Activated naive CD4-positive, alpha-beta T cell treated with anti-CD3 and anti-CD28 coated beads for 36 hours (primary cell): ENCODE measurements around the gene LGALS3BP. TPM values are rescaled to one million over a fixed set of nuclear protein-coding genes. Genes with fewer than 3 reads are reported as not detected.
"Not testable (repeated sequence)": the region's sequence is repeated elsewhere in the genome, so short reads cannot be mapped to it uniquely, and the experiment has no call there.

Experiments used
- CTCF ChIA-PET: fragments of 350-600 bp; sonication (Branson Sonifier 250); formaldehyde crosslinking; loops from one replicate; lab custom pipeline; 2021; ENCODE audit warnings: antibody characterized with exemption; lab: Charles Lee
- DNase-seq: peaks from one replicate; pipeline ENCODE4 v3.0.0-alpha.2; 2020
- H3K27ac Mint-ChIP-seq: one replicate; pipeline ENCODE4 v1.8.0; 2021; ENCODE audit warnings: mild to moderate bottlenecking, mixed read lengths
- H3K27me3 Mint-ChIP-seq: one replicate; pipeline ENCODE4 v1.8.0; 2021; ENCODE audit warnings: low read depth, mixed read lengths
- H3K36me3 Mint-ChIP-seq: one replicate; pipeline ENCODE4 v1.8.0; 2021; ENCODE audit warnings: low read depth, mixed read lengths
- H3K4me1 Mint-ChIP-seq: one replicate; pipeline ENCODE4 v1.8.0; 2021; ENCODE audit warnings: low read depth, mixed read lengths
- H3K4me3 Mint-ChIP-seq: one replicate; pipeline ENCODE4 v1.8.0; 2021; ENCODE audit warnings: mild to moderate bottlenecking, moderate library complexity, mixed read lengths
- H3K9me3 Mint-ChIP-seq: one replicate; pipeline ENCODE4 v1.8.0; 2021; ENCODE audit warnings: mixed read lengths
- intact Hi-C: fragments of 100-400 bp; cut with micrococcal nuclease; formaldehyde crosslinking; loops from one replicate; pipeline ENCODE4 v1.15.1; 2023
- total RNA-seq, 2 experiments: library from RNA; stranded (reverse); gene quantifications; one replicate each; pipeline ENCODE4 v1.2.3, GENCODE V29; 2021

Gene LGALS3BP
- total RNA-seq, 2 experiments from 2014 or later = 59.9 to 65.4 TPM

DNA sequence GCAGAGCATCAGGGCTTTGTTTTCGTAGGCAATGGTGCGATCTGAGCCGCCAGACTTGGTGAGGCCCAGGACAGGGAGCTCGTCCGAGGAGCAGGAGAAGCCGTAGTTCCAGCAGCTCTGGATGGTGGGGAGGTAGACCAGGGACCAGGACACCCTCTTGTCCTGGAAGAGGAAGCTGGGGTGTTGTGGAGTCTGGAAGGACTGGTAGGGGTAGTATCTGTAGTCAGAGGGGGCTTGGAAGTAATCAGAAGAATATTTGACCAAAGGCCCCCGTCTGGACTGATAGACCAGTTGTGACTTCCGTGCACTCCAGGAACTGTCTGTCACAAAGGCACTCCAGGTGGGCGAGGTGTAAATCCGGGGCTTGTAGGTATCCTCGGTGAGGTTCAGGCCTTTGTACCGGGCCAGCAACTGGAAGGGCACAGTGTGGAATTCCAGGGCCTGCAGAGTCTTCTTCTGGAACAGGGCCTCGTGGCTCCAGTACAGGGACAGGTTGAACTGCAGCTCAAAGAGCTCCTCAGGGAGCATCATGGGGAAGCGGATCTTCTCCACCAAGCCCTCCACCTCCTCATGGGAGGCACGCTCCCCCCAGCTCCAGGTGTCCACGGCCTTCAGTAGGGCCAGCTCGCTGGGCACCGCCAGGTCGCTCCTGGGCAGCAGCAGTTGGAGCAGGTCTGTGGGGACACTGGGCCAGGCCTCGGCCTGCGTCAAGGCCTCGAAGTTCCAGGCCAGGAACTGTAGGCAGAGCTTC, 7.8 kb downstream of the LGALS3BP start:
- H3K36me3 Mint-ChIP-seq = peaks cover 2% of the 10 kb centered on the region
- no peak overlapping the region for H3K27ac Mint-ChIP-seq
- peaks cover 13% of the 10 kb centered on the region for H3K4me1 Mint-ChIP-seq
- CTCF ChIA-PET = interaction anchor here (0.6 to 2.9 kb wide), 14 partner anchors 9 to 526 kb away, joined by 3 to 31 read pairs (median 4); partner anchors contain the start of gene LGALS3BP
- intact Hi-C loops = loop anchor here (1.0 to 2.0 kb wide), 2 partner anchors 107 to 475 kb away; no protein-coding TSS in a partner anchor
- H3K4me3 Mint-ChIP-seq = no peak overlapping the region
- DNase-seq = no peak
- no peaks in the 10 kb centered on the region for H3K27me3 Mint-ChIP-seq
- no peaks in the 10 kb centered on the region for H3K9me3 Mint-ChIP-seq

DNA sequence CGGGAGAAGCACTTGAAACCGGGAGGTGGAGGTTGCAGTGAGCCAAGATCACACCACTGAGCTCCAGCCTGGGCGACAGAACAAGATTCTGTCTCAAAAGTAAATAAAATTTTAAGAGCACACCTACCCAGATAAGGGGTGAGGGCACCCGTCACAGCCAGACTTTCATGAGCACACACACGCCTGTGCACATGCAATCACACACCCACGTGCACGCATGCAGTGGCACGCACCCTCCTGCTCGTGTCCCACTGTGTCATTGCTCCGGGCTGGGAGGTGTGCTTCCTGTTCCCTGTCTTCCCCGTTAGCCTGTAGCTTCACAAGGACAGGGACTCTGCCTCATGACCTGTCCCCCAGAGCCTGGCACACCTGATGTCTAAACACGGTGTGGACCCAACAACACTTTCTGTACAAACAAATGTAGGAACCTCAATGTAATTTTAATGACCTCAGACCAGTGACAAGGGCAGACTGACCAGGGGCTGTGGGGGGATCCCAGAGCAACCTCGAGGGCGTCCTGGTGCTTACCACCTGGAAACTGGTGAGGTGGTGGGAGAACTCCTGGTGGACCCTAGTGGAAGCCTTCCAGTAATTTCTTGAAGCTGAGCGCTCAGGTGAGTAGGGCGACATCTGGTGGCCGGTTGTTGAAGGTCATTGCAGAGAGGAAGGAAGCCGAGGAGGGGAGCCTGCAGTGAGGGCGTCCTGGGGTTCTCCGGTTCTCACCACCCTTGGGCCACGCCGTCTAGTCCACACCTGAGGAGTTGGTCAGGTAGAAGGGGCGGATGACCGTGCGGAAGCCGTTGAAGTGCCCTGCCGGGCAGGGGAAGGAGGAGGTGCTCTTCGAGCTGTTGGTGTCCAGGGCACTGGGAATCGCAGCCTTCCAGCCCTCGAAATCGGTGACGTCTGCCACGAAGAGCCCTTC, 8.6 kb downstream of the LGALS3BP start:
- Mint-ChIP-seq H3K36me3 (peaks cover 2% of the 10 kb centered on the region), H3K27me3 (no peaks in the 10 kb centered on the region), H3K4me1 (peaks cover 11% of the 10 kb centered on the region), H3K9me3 (no peaks in the 10 kb centered on the region), H3K4me3 (peak overlapping the region; percentile 32), H3K27ac (peak overlapping the region; percentile 67)
- DNase-seq = peak; percentile 89
- intact Hi-C loops = loop anchor here (1.0 to 2.0 kb wide), 2 partner anchors 106 to 474 kb away; no protein-coding TSS in a partner anchor
- CTCF ChIA-PET = interaction anchor here (0.6 to 2.9 kb wide), 15 partner anchors 10 to 526 kb away, joined by 3 to 31 read pairs (median 5); partner anchors contain the start of gene LGALS3BP

DNA sequence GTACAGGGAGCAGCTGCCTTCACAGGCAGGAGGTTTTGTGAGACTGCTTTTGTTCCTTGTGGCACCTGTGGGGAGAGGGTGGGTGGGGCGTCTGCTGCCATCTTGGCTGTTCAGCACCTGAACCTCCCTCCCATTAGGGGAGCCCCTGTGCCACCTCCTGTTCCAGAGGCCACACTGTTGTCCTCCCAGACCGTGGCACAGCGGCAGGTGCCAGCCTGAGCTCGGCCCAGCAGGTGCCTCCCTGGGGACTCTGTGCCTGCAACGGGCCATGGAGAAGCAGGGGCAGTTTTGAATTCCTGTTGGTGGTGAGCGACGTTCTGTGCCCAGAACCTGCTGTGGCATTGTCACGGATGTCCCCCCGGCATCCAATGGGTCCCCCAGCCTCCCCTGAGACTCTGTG, 9.9 kb downstream of the LGALS3BP start:
- Mint-ChIP-seq H3K36me3 (peaks cover 2% of the 10 kb centered on the region), H3K27me3 (no peaks in the 10 kb centered on the region), H3K27ac (no peak overlapping the region), H3K9me3 (no peaks in the 10 kb centered on the region), H3K4me3 (no peak overlapping the region), H3K4me1 (peaks cover 8% of the 10 kb centered on the region)
- intact Hi-C loops = loop anchor here (2.0 kb wide), 1 partner anchor 473 kb away; no protein-coding TSS in a partner anchor
- CTCF ChIA-PET = interaction anchor here (0.6 to 2.9 kb wide), 4 partner anchors 11 to 128 kb away, joined by 3 to 18 read pairs (median 4); partner anchors contain the start of gene LGALS3BP
- no peak for DNase-seq

DNA sequence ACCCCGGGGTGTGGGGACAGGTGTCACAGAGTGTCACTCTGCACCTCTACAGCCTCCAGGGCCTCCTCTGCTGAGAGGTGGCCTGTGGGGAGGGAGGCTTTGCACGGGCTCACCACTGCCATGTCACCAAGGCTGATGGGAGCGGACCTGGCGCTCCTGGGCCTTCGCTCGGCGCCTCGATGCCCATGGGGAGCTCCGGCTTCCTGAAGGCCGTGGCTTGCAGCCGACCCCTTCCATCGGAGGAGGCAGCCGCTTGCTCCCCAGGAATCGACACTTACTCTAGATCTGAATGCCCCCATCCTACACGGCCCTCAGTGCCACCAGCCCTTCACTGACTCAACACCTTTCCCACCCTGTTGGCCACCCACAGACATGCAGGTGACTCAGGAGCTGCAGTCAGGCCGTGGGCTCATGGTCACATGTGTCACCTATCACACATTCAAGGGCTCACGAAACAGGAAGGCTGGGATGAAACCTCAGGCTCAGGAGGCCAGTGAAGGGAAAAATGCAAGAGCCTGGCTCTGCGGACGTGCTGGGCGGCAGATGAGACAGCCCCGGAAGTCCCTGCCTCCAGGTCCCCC, 11.9 kb downstream of the LGALS3BP start:
- no peaks in the 10 kb centered on the region for H3K9me3 Mint-ChIP-seq
- intact Hi-C loops = no loop called here
- H3K36me3 Mint-ChIP-seq = peaks cover 2% of the 10 kb centered on the region
- CTCF ChIA-PET = no interaction called here
- DNase-seq = no peak
- peaks cover 8% of the 10 kb centered on the region for H3K4me1 Mint-ChIP-seq
- H3K27ac Mint-ChIP-seq = no peak overlapping the region
- no peak overlapping the region for H3K4me3 Mint-ChIP-seq
- H3K27me3 Mint-ChIP-seq = no peaks in the 10 kb centered on the region

DNA sequence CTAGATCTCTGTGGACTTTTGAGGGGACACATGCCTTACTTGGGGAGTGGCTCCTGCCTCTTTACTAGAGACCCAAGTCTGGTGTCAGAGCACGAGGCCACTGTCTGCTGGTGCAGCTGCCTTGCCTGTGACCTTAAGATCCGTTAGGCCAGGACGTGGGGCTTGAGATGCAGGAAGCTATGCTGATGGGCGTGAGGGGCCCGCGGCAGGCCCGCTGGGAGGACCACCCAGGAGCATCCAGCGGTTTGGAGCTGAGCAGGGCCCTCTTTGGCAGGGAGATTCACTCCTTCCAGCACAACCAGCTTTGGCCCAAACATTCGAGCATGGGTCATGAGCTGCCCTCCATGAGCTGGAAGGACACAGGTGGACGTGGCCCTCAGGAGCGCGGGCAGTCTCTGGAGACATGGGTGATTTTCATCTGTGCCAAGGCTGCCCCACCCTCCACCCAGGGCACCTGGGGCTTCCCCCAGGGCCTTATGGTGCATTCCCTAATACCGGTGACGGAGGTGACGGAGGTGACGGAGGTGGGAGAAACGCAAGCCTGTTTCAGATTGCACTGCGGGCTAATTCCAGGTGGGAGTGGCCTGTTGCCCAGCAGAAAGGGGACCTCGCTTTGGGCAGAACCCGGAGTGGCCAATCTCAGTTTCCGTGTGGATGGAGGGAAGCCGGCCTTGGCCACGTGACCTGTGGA, 12.7 kb downstream of the LGALS3BP start:
- peaks cover 8% of the 10 kb centered on the region for H3K4me1 Mint-ChIP-seq
- no peak overlapping the region for H3K4me3 Mint-ChIP-seq
- intact Hi-C loops = no loop called here
- no peak overlapping the region for H3K27ac Mint-ChIP-seq
- no peaks in the 10 kb centered on the region for H3K9me3 Mint-ChIP-seq
- DNase-seq = no peak
- CTCF ChIA-PET = interaction anchor here (0.5 kb wide), 1 partner anchor 77 kb away, joined by 3 read pairs; no protein-coding TSS in a partner anchor
- no peaks in the 10 kb centered on the region for H3K27me3 Mint-ChIP-seq
- H3K36me3 Mint-ChIP-seq = peaks cover 2% of the 10 kb centered on the region

DNA sequence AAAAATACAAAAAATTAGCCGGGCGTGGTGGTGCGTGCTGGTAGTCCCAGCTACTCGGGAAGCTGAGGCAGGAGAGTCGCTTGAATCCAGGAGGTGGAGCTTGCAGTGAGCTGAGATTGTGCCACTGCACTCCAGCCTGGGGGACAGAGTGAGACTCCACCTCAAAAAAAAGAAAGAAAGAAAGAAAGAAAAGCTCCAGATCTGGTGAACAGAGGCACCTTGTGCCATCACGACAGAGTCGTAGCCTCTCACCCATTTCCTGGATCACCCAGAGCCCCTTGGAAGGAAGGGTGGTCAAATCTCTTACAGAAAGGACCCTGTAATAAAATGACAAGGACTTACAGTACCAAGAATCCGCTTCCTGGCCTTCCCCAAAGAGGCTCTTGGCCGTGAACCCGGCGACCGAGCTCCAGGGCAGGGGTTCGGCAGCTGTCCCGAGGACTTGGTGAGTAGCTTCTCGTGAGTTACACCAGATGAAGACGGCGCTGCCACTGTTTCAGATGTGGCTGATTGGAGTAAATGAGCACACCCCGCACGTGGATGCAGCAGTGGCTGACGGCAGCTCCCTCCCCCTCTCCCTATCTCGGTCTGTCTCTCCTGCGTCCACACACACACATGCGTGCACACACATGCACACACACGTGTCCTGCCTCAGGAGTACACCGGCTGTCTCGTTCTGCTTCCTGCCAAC, 13.5 kb downstream of the LGALS3BP start:
- Mint-ChIP-seq H3K36me3 (no peaks in the 10 kb centered on the region), H3K27ac (no peak overlapping the region), H3K4me3 (no peak overlapping the region), H3K27me3 (no peaks in the 10 kb centered on the region), H3K4me1 (peaks cover 6% of the 10 kb centered on the region), H3K9me3 (no peaks in the 10 kb centered on the region)
- CTCF ChIA-PET = no interaction called here
- intact Hi-C loops = no loop called here
- no peak for DNase-seq

DNA sequence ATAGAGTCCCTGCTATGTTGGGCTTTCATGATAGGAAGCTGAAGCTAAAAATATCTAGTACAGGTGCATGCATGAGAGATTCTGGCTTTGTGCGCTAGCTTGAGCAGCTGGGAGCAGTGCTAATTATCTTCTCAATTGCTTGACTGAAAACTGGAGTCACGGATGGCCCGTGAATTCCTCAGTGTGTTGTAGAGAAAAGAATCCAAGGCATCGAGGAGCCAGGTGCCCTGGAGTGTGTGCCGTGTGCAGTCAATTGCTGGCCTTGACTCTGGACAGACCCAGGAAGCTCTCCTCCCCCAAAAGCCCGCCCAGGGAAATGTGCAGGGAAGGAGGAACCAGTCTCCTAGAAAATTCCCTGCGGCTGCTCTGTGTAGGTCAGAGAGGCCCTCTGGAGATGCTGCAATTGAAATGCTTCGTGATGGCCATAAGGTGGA, 14.2 kb downstream of the LGALS3BP start:
- no peak for DNase-seq
- Mint-ChIP-seq H3K27me3 (no peaks in the 10 kb centered on the region), H3K9me3 (no peaks in the 10 kb centered on the region), H3K4me3 (no peak overlapping the region), H3K36me3 (no peaks in the 10 kb centered on the region), H3K27ac (no peak overlapping the region), H3K4me1 (peaks cover 2% of the 10 kb centered on the region)
- CTCF ChIA-PET = interaction anchor here (0.5 kb wide), 1 partner anchor 61 kb away, joined by 3 read pairs; no protein-coding TSS in a partner anchor
- intact Hi-C loops = no loop called here

DNA sequence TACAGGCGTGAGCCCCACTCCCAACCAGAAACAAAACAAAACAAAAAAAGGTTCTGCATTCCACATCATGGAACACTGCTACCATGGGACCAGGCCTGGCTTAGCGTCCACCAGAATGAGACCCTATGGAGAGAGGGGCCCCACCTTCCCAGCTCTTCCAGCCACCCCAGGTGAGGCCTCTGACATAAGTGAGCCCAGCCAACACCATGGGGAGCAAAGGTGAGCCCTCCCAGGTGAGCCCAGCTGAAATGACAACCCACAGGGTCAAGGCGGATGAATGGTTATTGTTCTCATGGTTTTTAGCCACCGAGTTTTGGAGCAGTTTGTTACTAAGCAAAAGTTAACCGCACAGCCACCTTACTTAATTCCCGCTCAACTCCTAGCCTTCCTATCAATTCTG, 16.3 kb downstream of the LGALS3BP start:
- Mint-ChIP-seq H3K4me1 (no peaks in the 10 kb centered on the region), H3K9me3 (no peaks in the 10 kb centered on the region), H3K4me3 (no peak overlapping the region), H3K27me3 (no peaks in the 10 kb centered on the region), H3K36me3 (no peaks in the 10 kb centered on the region), H3K27ac (no peak overlapping the region)
- intact Hi-C loops = no loop called here
- no peak for DNase-seq
- CTCF ChIA-PET = no interaction called here

DNA sequence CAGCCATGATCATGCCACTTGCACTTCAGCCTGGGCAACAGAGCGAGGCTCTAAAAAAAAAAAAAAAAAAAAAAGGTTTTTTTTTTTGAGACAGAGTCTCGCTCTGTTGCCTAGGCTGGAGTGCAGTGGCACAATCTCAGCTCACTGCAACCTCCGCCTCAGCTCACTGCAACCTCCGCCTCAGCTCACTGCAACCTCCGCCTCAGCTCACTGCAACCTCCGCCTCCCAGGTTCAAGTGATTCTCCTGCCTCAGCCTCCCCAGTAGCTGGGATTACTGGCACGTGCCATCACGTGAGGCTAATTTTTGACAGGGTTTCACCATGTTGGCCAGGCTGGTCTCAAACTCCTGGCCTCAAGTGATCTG, 16.8 kb downstream of the LGALS3BP start:
- H3K36me3 Mint-ChIP-seq = not testable (repeated sequence)

DNA sequence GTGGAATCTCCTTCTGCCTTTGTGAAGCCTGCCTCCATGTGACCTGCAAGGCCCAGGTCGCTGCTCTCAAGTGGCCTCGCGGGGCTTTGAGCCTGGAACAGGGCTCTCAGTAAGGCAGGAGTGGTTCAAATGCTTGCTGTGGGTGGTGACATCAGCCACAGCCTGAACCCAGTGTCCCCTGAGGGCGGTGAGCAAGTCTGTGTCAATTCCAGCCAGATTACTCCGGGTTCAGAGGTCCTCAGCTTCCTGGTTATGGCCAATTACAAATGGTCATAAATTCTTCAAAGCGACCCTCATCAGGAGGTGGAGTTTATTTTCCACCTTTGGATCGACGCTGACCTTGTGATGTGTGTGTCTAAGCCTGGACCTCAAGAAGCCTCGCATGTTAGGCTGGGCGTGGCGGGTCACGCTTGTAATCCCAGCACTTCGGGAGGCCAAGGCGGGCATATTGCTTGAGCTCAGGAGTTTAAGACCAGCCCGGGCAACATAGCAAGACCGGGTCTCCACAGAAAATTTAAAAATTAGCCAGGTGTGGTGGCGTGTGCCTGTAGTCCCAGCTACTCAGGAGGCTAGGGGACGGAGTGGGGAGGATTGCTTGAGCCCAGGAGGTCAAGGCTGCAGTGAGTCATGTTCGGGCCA, 17.3 kb downstream of the LGALS3BP start:
- intact Hi-C loops = no loop called here
- no peaks in the 10 kb centered on the region for H3K27me3 Mint-ChIP-seq
- H3K4me1 Mint-ChIP-seq = no peaks in the 10 kb centered on the region
- CTCF ChIA-PET = no interaction called here
- H3K9me3 Mint-ChIP-seq = no peaks in the 10 kb centered on the region
- no peaks in the 10 kb centered on the region for H3K36me3 Mint-ChIP-seq
- no peak for DNase-seq
- H3K27ac Mint-ChIP-seq = no peak overlapping the region
- H3K4me3 Mint-ChIP-seq = no peak overlapping the region

More for the DNA sequence above, 16.8 kb downstream of the LGALS3BP start:
- intact Hi-C loops, H3K27me3 Mint-ChIP-seq, H3K27ac Mint-ChIP-seq, H3K4me3 Mint-ChIP-seq, DNase-seq, H3K9me3 Mint-ChIP-seq, H3K4me1 Mint-ChIP-seq, CTCF ChIA-PET: not testable (repeated sequence)

DNA sequence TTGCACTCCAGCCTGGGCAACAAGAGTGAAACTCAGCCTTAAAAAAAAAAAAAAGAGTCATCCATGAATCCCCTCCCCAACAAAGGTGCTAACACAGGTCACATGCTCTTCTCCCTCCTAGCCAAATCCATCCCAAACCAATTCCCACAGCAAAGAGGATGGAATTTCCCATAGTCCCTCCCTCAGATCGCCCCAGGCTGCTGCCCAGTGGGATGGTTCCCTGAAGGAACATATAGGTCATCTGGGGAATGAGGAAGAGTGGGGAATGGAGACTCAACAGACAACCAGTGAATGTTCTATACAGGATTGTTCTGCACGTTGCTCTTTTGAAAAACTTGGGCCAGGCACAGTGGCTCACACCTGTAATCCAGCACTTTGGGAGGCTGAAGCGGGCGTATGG, 18.2 kb downstream of the LGALS3BP start:
- no peak for DNase-seq
- CTCF ChIA-PET = no interaction called here

More for the DNA sequence above, 18.2 kb downstream of the LGALS3BP start:
- no peaks in the 10 kb centered on the region for H3K4me1 Mint-ChIP-seq
- no peaks in the 10 kb centered on the region for H3K27me3 Mint-ChIP-seq
- no peak overlapping the region for H3K27ac Mint-ChIP-seq
- H3K4me3 Mint-ChIP-seq = no peak overlapping the region
- H3K9me3 Mint-ChIP-seq = no peaks in the 10 kb centered on the region
- intact Hi-C loops = no loop called here
- H3K36me3 Mint-ChIP-seq = no peaks in the 10 kb centered on the region
